H1 (cell line): ENCODE measurements around the gene COL5A1. TPM values are rescaled to one million over a fixed set of nuclear protein-coding genes. Genes with fewer than 3 reads are reported as not detected.

Experiments used
- CTCF ChIA-PET: fragments of 300-600 bp; sonication (Branson Sonifier 250); formaldehyde crosslinking; loops from one replicate; lab custom pipeline; 2021; ENCODE audit not compliant: partially characterized antibody; lab: Charles Lee
- POLR2A ChIA-PET: fragments of 300-600 bp; sonication (Branson Sonifier 250); formaldehyde crosslinking; loops from one replicate; lab custom pipeline; 2021; ENCODE audit warnings: inconsistent platforms; ENCODE audit not compliant: partially characterized antibody; lab: Charles Lee
- DNase-seq, 2 experiments: peaks; one replicate each; pipeline versions ENCODE4 v3.0.0 to v3.0.0-alpha.2; 2010 to 2022; ENCODE audit warnings: low spot score in 2 of 2, low read depth in 1 of 2, mixed read lengths in 1 of 2
- FAIRE-seq: peaks from 2 replicates; lab custom pipeline; 2011; peaks lifted over from hg19 to GRCh38; lab: Jason Lieb, UNC
- H2AFZ ChIP-seq: 2 replicates; pipeline ENCODE4 v1.8.1; 2012; ENCODE audit warnings: low read length, inconsistent platforms
- H2AK5ac ChIP-seq: 2 replicates; pipeline ENCODE4 v1.6.1; 2013; ENCODE audit warnings: low read depth, low read length
- H2BK120ac ChIP-seq: replicated peaks from 2 replicates; pipeline ENCODE3; 2013; ENCODE audit warnings: low read depth, low read length, inconsistent platforms
- H2BK12ac ChIP-seq: 2 replicates; pipeline ENCODE4 v1.6.1; 2013; ENCODE audit warnings: low read depth, low read length
- H2BK15ac ChIP-seq: 2 replicates; pipeline ENCODE4 v1.6.1; 2013; ENCODE audit warnings: low read length
- H2BK20ac ChIP-seq: 2 replicates; pipeline ENCODE4 v1.6.1; 2013; ENCODE audit warnings: low read length
- H2BK5ac ChIP-seq: 2 replicates; pipeline ENCODE4 v1.6.1; 2013; ENCODE audit warnings: low read depth, low read length
- H3K14ac ChIP-seq: 2 replicates; pipeline ENCODE4 v1.6.1; 2013; ENCODE audit warnings: inconsistent platforms; ENCODE audit not compliant: insufficient read length
- H3K18ac ChIP-seq: 2 replicates; pipeline ENCODE4 v1.6.1; 2013; ENCODE audit warnings: low read length; ENCODE audit errors: extremely low read depth
- H3K23ac ChIP-seq: 2 replicates; pipeline ENCODE4 v1.6.1; 2013; ENCODE audit warnings: inconsistent platforms; ENCODE audit not compliant: insufficient read length
- H3K23me2 ChIP-seq: 2 replicates; pipeline ENCODE4 v1.6.1; 2013; ENCODE audit warnings: low read depth, low read length
- H3K27ac ChIP-seq: 2 replicates; pipeline ENCODE4 v1.6.1; 2011; ENCODE audit warnings: low read depth, low read length, inconsistent platforms
- H3K27me3 ChIP-seq, 4 experiments: replicated peaks in 1 of 4; 1 replicate in 1 of 4; 2 replicates in 3 of 4; pipeline versions ENCODE4 v1.6.1 to v1.8.1; 2011 to 2013; ENCODE audit warnings: low read length in 3 of 4, mild to moderate bottlenecking in 3 of 4, inconsistent platforms in 2 of 4, mixed read lengths in 2 of 4, moderate library complexity in 1 of 4; ENCODE audit not compliant: control insufficient read depth in 3 of 4, insufficient read depth in 3 of 4; ENCODE audit errors: extremely low read depth in 1 of 4
- H3K36me3 ChIP-seq, 4 experiments: 2 replicates each; pipeline versions ENCODE4 v1.6.1 to v1.8.1; 2011 to 2013; ENCODE audit warnings: mild to moderate bottlenecking in 4 of 4, low read length in 3 of 4, moderate library complexity in 2 of 4, control low read depth in 1 of 4, inconsistent platforms in 1 of 4; ENCODE audit not compliant: insufficient read depth in 4 of 4, control insufficient read depth in 2 of 4
- H3K4ac ChIP-seq: replicated peaks from 2 replicates; pipeline ENCODE3; 2013; ENCODE audit warnings: low read length, low read depth, mixed read lengths, inconsistent platforms; ENCODE audit not compliant: insufficient read length
- H3K4me1 ChIP-seq, 4 experiments: replicated peaks in 1 of 4; 1 replicate in 1 of 4; 2 replicates in 3 of 4; pipeline versions ENCODE4 v1.6.1 to v1.8.1; 2011 to 2013; ENCODE audit warnings: low read length in 3 of 4, inconsistent platforms in 2 of 4, mixed read lengths in 1 of 4; ENCODE audit not compliant: insufficient read depth in 4 of 4, control insufficient read depth in 3 of 4
- H3K4me2 ChIP-seq, 2 experiments: 2 replicates each; pipeline versions ENCODE4 v1.6.1 to v1.8.1; 2011 to 2013; ENCODE audit warnings: low read depth in 2 of 2, low read length in 2 of 2, control low read depth in 1 of 2, inconsistent platforms in 1 of 2, mild to moderate bottlenecking in 1 of 2; ENCODE audit not compliant: insufficient read depth in 1 of 2
- H3K4me3 ChIP-seq, 4 experiments: fragments of 200-600, 300-600 bp in 1 of 4; sonication (generic), shearing (Covaris generic), sonication (Bioruptor Twin) in 1 of 4; 2 replicates each; pipeline versions ENCODE4 v1.5.1 to v1.8.1; 2011 to 2016; ENCODE audit warnings: low read length in 4 of 4, low read depth in 3 of 4, control low read depth in 2 of 4, inconsistent platforms in 2 of 4, mild to moderate bottlenecking in 2 of 4, mixed read lengths in 1 of 4, moderate library complexity in 1 of 4; ENCODE audit not compliant: insufficient read depth in 2 of 4; ENCODE audit errors: extremely low read depth in 1 of 4
- H3K56ac ChIP-seq: replicated peaks from 2 replicates; pipeline ENCODE3; 2013; ENCODE audit warnings: low read depth, mild to moderate bottlenecking, mixed read lengths, low read length, inconsistent platforms; ENCODE audit not compliant: insufficient read length
- H3K79me1 ChIP-seq: 2 replicates; pipeline ENCODE4 v1.6.1; 2013; ENCODE audit warnings: low read depth, low read length, control low read depth
- H3K79me2 ChIP-seq, 2 experiments: 2 replicates each; pipeline versions ENCODE4 v1.6.1 to v1.8.1; 2012 to 2013; ENCODE audit warnings: low read length in 2 of 2, mild to moderate bottlenecking in 2 of 2, inconsistent platforms in 1 of 2; ENCODE audit not compliant: insufficient read depth in 2 of 2, control insufficient read depth in 1 of 2
- H3K9ac ChIP-seq, 4 experiments: replicated peaks in 1 of 4; 1 replicate in 1 of 4; 2 replicates in 3 of 4; pipeline versions ENCODE4 v1.6.1 to v1.8.1; 2011 to 2013; ENCODE audit warnings: low read depth in 3 of 4, low read length in 3 of 4, control low read depth in 2 of 4, mild to moderate bottlenecking in 2 of 4, moderate library complexity in 2 of 4, inconsistent platforms in 1 of 4; ENCODE audit errors: extremely low read depth in 1 of 4
- H3K9me3 ChIP-seq, 2 experiments: 2 replicates each; pipeline versions ENCODE4 v1.6.1 to v1.8.1; 2012 to 2013; ENCODE audit warnings: mild to moderate bottlenecking in 2 of 2, moderate library complexity in 2 of 2, control low read depth in 1 of 2, inconsistent platforms in 1 of 2, low read depth in 1 of 2, low read length in 1 of 2, mixed read lengths in 1 of 2; ENCODE audit not compliant: insufficient read depth in 2 of 2
- H4K20me1 ChIP-seq, 2 experiments: replicated peaks in 1 of 2; 2 replicates each; pipeline versions ENCODE3 to v1.8.1; 2011 to 2013; ENCODE audit warnings: inconsistent platforms in 2 of 2, low read length in 2 of 2, mild to moderate bottlenecking in 1 of 2; ENCODE audit not compliant: insufficient read depth in 2 of 2, control insufficient read depth in 1 of 2
- H4K5ac ChIP-seq: 2 replicates; pipeline ENCODE4 v1.6.1; 2013; ENCODE audit warnings: low read length, low read depth, mixed read lengths, inconsistent platforms; ENCODE audit not compliant: insufficient read length
- H4K8ac ChIP-seq: 2 replicates; pipeline ENCODE4 v1.8.0; 2013; ENCODE audit warnings: mild to moderate bottlenecking, moderate library complexity, low read length, inconsistent platforms; ENCODE audit not compliant: insufficient read depth; ENCODE audit errors: extremely low read depth
- H4K91ac ChIP-seq: replicated peaks from 2 replicates; pipeline ENCODE3; 2013; ENCODE audit warnings: low read length, mixed read lengths, inconsistent platforms; ENCODE audit not compliant: insufficient read length
- TAF1 ChIP-seq: IDR thresholded peaks from 2 replicates; pipeline ENCODE4 v1.6.1; 2011; ENCODE audit warnings: mild to moderate bottlenecking, low read depth, low read length
- WGBS, 2 experiments: shearing (Covaris generic) in 1 of 2; methylation state at CpG; one replicate each; pipeline versions ENCODE4 v1.1.6 to v1.1.7; 2013 to 2015; ENCODE audit warnings: low lambda C conversion rate in 2 of 2, mixed read lengths in 2 of 2, inconsistent platforms in 1 of 2, low coverage in 1 of 2, missing lambda C conversion rate in 1 of 2; ENCODE audit not compliant: insufficient replicate concordance in 2 of 2, insufficient coverage in 1 of 2, insufficient read length in 1 of 2; ENCODE audit errors: extremely low coverage in 1 of 2, missing lambda C conversion rate in 1 of 2; 5-methylcytosine and 5-hydroxymethylcytosine counted together
- polyA plus RNA-seq, 7 experiments: library from polyadenylated mRNA; depleted of rRNA in 3 of 7; stranded (reverse) in 5 of 7; unstranded in 2 of 7; fragments of >200 nt in 5 of 7; fragments of 200-250 nt in 2 of 7; gene quantifications; 1 replicate in 5 of 7; 2 replicates in 1 of 7; 4 replicates in 1 of 7; pipeline versions ENCODE4 v1.2.1 to v1.2.3, GENCODE V29; 2011 to 2013; ENCODE audit warnings: missing spikeins in 2 of 7, mixed read lengths in 2 of 7
- total RNA-seq: library from RNA; stranded (reverse); fragmentation: NEBNext Ultra II Directional; extraction: Animal tissue kit (Norgen Biotek cat#: 25700); gene quantifications from 2 replicates; pipeline ENCODE4 v1.2.1, GENCODE V29; 2021

Gene COL5A1
- total and polyA plus RNA-seq, 2 of the 8 experiments (the other 6 are each of a cell fraction or from before 2014, with no cell fraction given), result 3.8 to 12.0 TPM

- FAIRE-seq (no peak), DNase-seq (no peak)
- 89% methylated on average over 24 of the region's 24 CpGs; no CpG with 5 or more reads in 1 of the 2 experiments for WGBS, 2 experiments
- Histone ChIP-seq H2BK120ac (no peak overlapping the region), H3K14ac (no peak overlapping the region), H3K4me3 (no peak overlapping the region), H2AFZ (no peak overlapping the region), H3K79me1 (no peaks in the 10 kb centered on the region), H3K18ac (no peak overlapping the region), H3K56ac (no peak overlapping the region), H3K79me2 (no peaks in the 10 kb centered on the region), H3K23me2 (no peaks in the 10 kb centered on the region), H3K27ac (no peak overlapping the region), H3K27me3 (no peaks in the 10 kb centered on the region), H3K4me2 (no peak overlapping the region), H3K4ac (no peak overlapping the region), H2BK12ac (no peak overlapping the region), H4K91ac (no peak overlapping the region), H3K23ac (no peak overlapping the region), H2BK15ac (no peak overlapping the region), H3K4me1 (no peaks in the 10 kb centered on the region), H3K9ac (no peak overlapping the region), H2AK5ac (no peak overlapping the region), H4K8ac (no peak overlapping the region), H3K9me3 (no peaks in the 10 kb centered on the region; a peak in 1 of 4 replicates), H4K20me1 (no peaks in the 10 kb centered on the region), H2BK5ac (no peak overlapping the region), H3K36me3 (no peaks in the 10 kb centered on the region), H2BK20ac (no peak overlapping the region), H4K5ac (no peak overlapping the region)
- POLR2A ChIA-PET, result no interaction called here
- no peak for TF ChIP-seq TAF1
- CTCF ChIA-PET, result no interaction called here
These were observed 231.1 kb downstream of the COL5A1 start for GRCh38 chr9:134872482-134873231.
